Measurements from ENCODE around the gene MED13L. TPM values are rescaled to one million over a fixed set of nuclear protein-coding genes. Genes with fewer than 3 reads are reported as not detected.

Gene MED13L
- total and polyA plus RNA-seq, 2 donors (not counting 1 experiment from before 2014, with no cell fraction given): 20.3 to 207 TPM

DNA sequence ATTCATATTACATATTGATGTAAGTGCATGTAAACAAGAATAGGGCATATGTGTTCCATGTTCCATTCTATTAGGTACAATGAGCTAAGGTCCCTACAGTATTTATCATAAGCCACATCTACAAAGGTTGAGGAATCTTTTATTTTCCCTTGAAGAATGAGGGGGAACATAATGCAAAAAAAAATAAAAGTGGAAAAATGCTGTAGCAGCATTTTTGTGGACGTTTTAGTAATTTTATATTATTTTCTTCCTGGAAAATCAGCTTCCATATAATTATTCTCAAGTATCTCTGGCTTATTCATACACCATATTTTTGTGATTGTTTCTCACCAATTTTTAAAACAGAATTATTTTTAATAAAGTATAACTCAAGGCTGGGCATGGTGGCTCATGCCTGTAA is 148.7 kb downstream of the MED13L start:
- H3K36me3 ChIP-seq (replicated peaks in 1 of 2; ENCODE audit: control extremely low read depth in 1 of 2, control insufficient read depth in 1 of 2, extremely low read depth in 1 of 2, insufficient read depth in 2 of 2, low read length in 1 of 2): no peaks in the 10 kb centered on the region
- no peak overlapping the region for H3K27ac Mint-ChIP-seq
- no peak overlapping the region for H3K4me2 ChIP-seq (replicated peaks; ENCODE audit: low read depth, low read length, poor library complexity, severe bottlenecking)
- DNase-seq (no peak), ATAC-seq (ENCODE audit: low read depth) (no peak)
- no CpG with 5 or more reads among the region's 1 CpG for WGBS (ENCODE audit: insufficient coverage)
- H3K9ac ChIP-seq (ENCODE audit: low read length): no peak overlapping the region
- no peak overlapping the region for H2AFZ ChIP-seq (ENCODE audit: insufficient read depth, low read depth, low read length, poor library complexity, severe bottlenecking)
- POLR2A ChIA-PET: interaction anchor here (0.6 kb wide), 1 partner anchor 67 kb away, joined by 7 read pairs; no protein-coding TSS in a partner anchor
- no peak overlapping the region for H3K4me3 Mint-ChIP-seq
- H3K4me1 Mint-ChIP-seq: peaks cover 62% of the 10 kb centered on the region
- no peaks in the 10 kb centered on the region for H3K9me3 ChIP-seq (ENCODE audit: control extremely low read depth in 1 of 3, control insufficient read depth in 2 of 3, insufficient read depth in 1 of 3, low read length in 2 of 3)
- no peaks in the 10 kb centered on the region for H3K27me3 ChIP-seq (replicated peaks in 1 of 4; ENCODE audit: control extremely low read depth in 1 of 4, control insufficient read depth in 3 of 4, insufficient read depth in 4 of 4, low read length in 3 of 4)
- H4K20me1 ChIP-seq (ENCODE audit: control insufficient read depth, insufficient read depth, low read length, poor library complexity, severe bottlenecking): peaks cover 70% of the 10 kb centered on the region
- CTCF ChIA-PET: interaction anchor here (0.7 kb wide), 1 partner anchor 18 kb away, joined by 3 read pairs; no protein-coding TSS in a partner anchor
- H3K9me3 Mint-ChIP-seq (ENCODE audit: insufficient read depth): no peaks in the 10 kb centered on the region
- H3K4me1 ChIP-seq (ENCODE audit: control insufficient read depth in 2 of 2, insufficient read depth in 2 of 2, low read length in 2 of 2): peaks cover 11 to 17% of the 10 kb centered on the region in 2 donors
- H3K27me3 Mint-ChIP-seq: no peaks in the 10 kb centered on the region
- TF ChIP-seq EZH2 (IDR thresholded peaks at IDR 0.05; ENCODE audit: borderline replicate concordance, insufficient read depth, low read depth, low read length, poor library complexity, severe bottlenecking) (no peak), CTCF (IDR thresholded peaks at IDR 0.05) (no peak)
- intact Hi-C loops (cut with micrococcal nuclease): no loop called here
- H3K4me3 ChIP-seq (ENCODE audit: control extremely low read depth in 1 of 5, extremely low read depth in 1 of 5, insufficient read depth in 1 of 5, low read depth in 2 of 5, low read length in 4 of 5): no peak overlapping the region
- H3K79me2 ChIP-seq (ENCODE audit: control insufficient read depth, insufficient read depth, low read length): peaks cover 95% of the 10 kb centered on the region
- no peak overlapping the region for H3K27ac ChIP-seq (ENCODE audit: low read length in 2 of 2)

DNA sequence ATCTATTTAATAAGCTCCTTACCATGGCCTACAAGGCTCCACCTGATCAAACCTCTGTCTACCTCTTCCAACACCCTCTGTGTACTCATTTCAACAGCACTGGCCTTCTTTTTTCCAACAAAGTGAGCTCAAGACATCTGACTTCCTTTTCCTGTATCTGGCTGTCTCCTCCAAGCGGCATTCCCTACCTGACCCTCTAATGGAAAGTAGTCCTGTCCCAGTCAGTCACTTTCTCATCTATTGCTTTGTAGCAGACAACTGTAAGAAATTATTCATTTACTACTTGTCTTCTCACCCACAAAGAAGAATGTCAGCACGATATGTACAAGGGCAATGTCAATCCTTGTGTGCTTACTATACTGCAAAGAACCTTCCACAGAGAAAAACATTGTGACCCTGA is 149.6 kb downstream of the MED13L start:
- no peaks in the 10 kb centered on the region for H3K9me3 Mint-ChIP-seq (ENCODE audit: insufficient read depth)
- no peak for ATAC-seq (ENCODE audit: low read depth)
- H3K4me3 Mint-ChIP-seq: no peak overlapping the region
- ChIA-PET CTCF (interaction anchor here (1.4 kb wide), 1 partner anchor 13 kb away, joined by 5 read pairs; no protein-coding TSS in a partner anchor), POLR2A (no interaction called here)
- intact Hi-C loops (cut with micrococcal nuclease): no loop called here
- H3K4me3 ChIP-seq (ENCODE audit: control extremely low read depth in 1 of 5, extremely low read depth in 1 of 5, insufficient read depth in 1 of 5, low read depth in 2 of 5, low read length in 4 of 5): no peak overlapping the region
- no peak for DNase-seq
- H3K4me1 Mint-ChIP-seq: peaks cover 61% of the 10 kb centered on the region
- H3K79me2 ChIP-seq (ENCODE audit: control insufficient read depth, insufficient read depth, low read length): peaks cover 94% of the 10 kb centered on the region
- H2AFZ ChIP-seq (ENCODE audit: insufficient read depth, low read depth, low read length, poor library complexity, severe bottlenecking): no peak overlapping the region
- no peaks in the 10 kb centered on the region for H3K36me3 ChIP-seq (replicated peaks in 1 of 2; ENCODE audit: control extremely low read depth in 1 of 2, control insufficient read depth in 1 of 2, extremely low read depth in 1 of 2, insufficient read depth in 2 of 2, low read length in 1 of 2)
- H3K27me3 Mint-ChIP-seq: no peaks in the 10 kb centered on the region
- TF ChIP-seq EZH2 (IDR thresholded peaks at IDR 0.05; ENCODE audit: borderline replicate concordance, insufficient read depth, low read depth, low read length, poor library complexity, severe bottlenecking) (no peak), CTCF (IDR thresholded peaks at IDR 0.05) (no peak)
- peaks cover 63% of the 10 kb centered on the region for H4K20me1 ChIP-seq (ENCODE audit: control insufficient read depth, insufficient read depth, low read length, poor library complexity, severe bottlenecking)
- H3K27ac ChIP-seq (ENCODE audit: low read length in 2 of 2): no peak overlapping the region
- no peaks in the 10 kb centered on the region for H3K27me3 ChIP-seq (replicated peaks in 1 of 4; ENCODE audit: control extremely low read depth in 1 of 4, control insufficient read depth in 3 of 4, insufficient read depth in 4 of 4, low read length in 3 of 4)
- H3K4me1 ChIP-seq (ENCODE audit: control insufficient read depth in 2 of 2, insufficient read depth in 2 of 2, low read length in 2 of 2): peaks cover 9 to 14% of the 10 kb centered on the region in 2 donors
- WGBS (ENCODE audit: insufficient coverage): 67% methylated on average over 1 of the region's 2 CpGs
- no peak overlapping the region for H3K4me2 ChIP-seq (replicated peaks; ENCODE audit: low read depth, low read length, poor library complexity, severe bottlenecking)
- no peak overlapping the region for H3K9ac ChIP-seq (ENCODE audit: low read length)
- no peak overlapping the region for H3K27ac Mint-ChIP-seq
- H3K9me3 ChIP-seq (ENCODE audit: control extremely low read depth in 1 of 3, control insufficient read depth in 2 of 3, insufficient read depth in 1 of 3, low read length in 2 of 3): no peaks in the 10 kb centered on the region

Data from B cell (primary cell).